ENCODE results near the gene TMEM179B.

DNA sequence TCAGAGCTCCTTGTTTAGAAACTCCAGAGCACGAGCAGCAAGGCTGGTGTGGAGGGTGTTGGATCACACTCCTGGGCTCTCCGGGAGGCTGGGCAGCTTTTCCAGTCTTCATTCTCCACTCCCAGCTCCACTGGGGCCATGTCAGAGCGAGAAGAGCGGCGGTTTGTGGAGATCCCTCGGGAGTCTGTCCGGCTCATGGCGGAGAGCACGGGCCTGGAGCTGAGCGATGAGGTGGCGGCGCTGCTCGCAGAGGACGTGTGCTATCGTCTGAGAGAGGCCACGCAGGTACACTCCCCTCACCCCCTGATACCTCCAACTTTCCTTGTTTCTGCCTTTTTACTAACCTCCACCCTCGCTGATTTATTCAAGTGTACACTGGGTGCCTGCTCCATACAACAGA, 11.6 kb upstream of the TMEM179B start:
- TF ChIP-seq POLR2A (IDR thresholded peaks at IDR 0.05; ENCODE audit: low read depth, low read length) (no peak), POLR2AphosphoS5 (IDR thresholded peaks at IDR 0.05; ENCODE audit: low read depth, low read length) (no peak), TAF1 (IDR thresholded peaks at IDR 0.05; ENCODE audit: borderline replicate concordance, low read depth, low read length) (no peak)

Measured in GM12892 (cell line).